Activated T-helper 1 cell treated with anti-CD3 and anti-CD28 coated beads, Interleukin-2, amount 50 U/mL, for 16 hours (primary cell): Measurements from ENCODE around the gene DRD3.
A peak's percentile ranks its signal among the peaks of the same experiment; 100 is the strongest.

Source experiments
- DNase-seq, 2 donors: peaks; one replicate each; pipeline ENCODE4 v3.0.0-alpha.2; 2020; ENCODE audit warnings: low read depth in 1 of 2, low spot score in 1 of 2

Gene DRD3

GRCh38 chr3:114186501-114186900 is 7.6 kb upstream of the DRD3 start:
- no peak for DNase-seq

GRCh38 chr3:114179575-114179974 is 723 bp upstream of the DRD3 start:
- DNase-seq, result no peak

GRCh38 chr3:114176890-114177289 is 2.0 kb downstream of the DRD3 start:
- no peak for DNase-seq

- no peak for DNase-seq
Observed at GRCh38 chr3:114176487-114176886, 2.4 kb downstream of the DRD3 start.

- DNase-seq, result no peak
Observed at GRCh38 chr3:114175204-114175987, 3.5 kb downstream of the DRD3 start.

GRCh38 chr3:114171677-114172076 is 7.2 kb downstream of the DRD3 start:
- DNase-seq, result no peak

- DNase-seq, result no peak
Observed at GRCh38 chr3:114168150-114168549, 10.7 kb downstream of the DRD3 start.

- no peak for DNase-seq
Observed at GRCh38 chr3:114157321-114157720, 21.5 kb downstream of the DRD3 start.

- DNase-seq, result no peak
Observed at GRCh38 chr3:114155370-114155821, 23.5 kb downstream of the DRD3 start.

- no peak for DNase-seq
Observed at GRCh38 chr3:114154321-114154821, 24.5 kb downstream of the DRD3 start.

- DNase-seq, result peak; percentile 70 to 73
Observed at GRCh38 chr3:114152519-114153151, 26.2 kb downstream of the DRD3 start.

GRCh38 chr3:114151091-114151490 is 27.8 kb downstream of the DRD3 start:
- no peak for DNase-seq

GRCh38 chr3:114147251-114147650 is 31.6 kb downstream of the DRD3 start:
- no peak for DNase-seq

- DNase-seq, result no peak
Observed at GRCh38 chr3:114144909-114145688, 33.8 kb downstream of the DRD3 start.

- DNase-seq, result no peak
Observed at GRCh38 chr3:114143817-114144216, 35.0 kb downstream of the DRD3 start.

- no peak for DNase-seq
Observed at GRCh38 chr3:114139836-114140235, 39.0 kb downstream of the DRD3 start.

GRCh38 chr3:114133947-114134346 is 44.9 kb downstream of the DRD3 start:
- no peak for DNase-seq

- DNase-seq, result no peak
Observed at GRCh38 chr3:114132500-114132899, 46.4 kb downstream of the DRD3 start.

GRCh38 chr3:114128826-114129225 is 50.0 kb downstream of the DRD3 start:
- DNase-seq, result no peak

- no peak for DNase-seq
Observed at GRCh38 chr3:114128231-114128630, 50.6 kb downstream of the DRD3 start.

- no peak for DNase-seq
Observed at GRCh38 chr3:114127517-114127916, 51.3 kb downstream of the DRD3 start.

- no peak for DNase-seq
Observed at GRCh38 chr3:114126461-114126860, 52.4 kb downstream of the DRD3 start.
